Upper lobe of right lung (tissue), 1 donor: ENCODE data around the gene DUOX2. TPM values are rescaled to one million over a fixed set of nuclear protein-coding genes. Genes with fewer than 3 reads are reported as not detected.

Source experiments
- ATAC-seq: fragments of 200-7000 bp; cut with Tn5 transposase; one replicate; pipeline ENCODE4 v1.9.1; 2020; ENCODE audit warnings: mild to moderate bottlenecking, moderate library complexity
- DNase-seq: peaks from one replicate; pipeline ENCODE4 v3.0.0-alpha.2; 2020
- H3K27ac ChIP-seq: fragments of 200-600 bp; one replicate; pipeline ENCODE4 v1.8.0; 2022
- H3K27me3 ChIP-seq: fragments of 200-600 bp; one replicate; pipeline ENCODE4 v1.8.0; 2022; ENCODE audit warnings: mild to moderate bottlenecking
- H3K36me3 ChIP-seq: fragments of 200-600 bp; one replicate; pipeline ENCODE4 v1.8.0; 2022
- H3K4me1 ChIP-seq: fragments of 200-600 bp; one replicate; pipeline ENCODE4 v1.8.0; 2022
- H3K4me3 ChIP-seq: fragments of 200-600 bp; one replicate; pipeline ENCODE4 v1.8.0; 2022; ENCODE audit warnings: mild to moderate bottlenecking
- H3K9me3 ChIP-seq: fragments of 200-600 bp; one replicate; pipeline ENCODE4 v1.8.0; 2022
- intact Hi-C: fragments of 100-400 bp; cut with DNase I; formaldehyde crosslinking; loops from one replicate; pipeline ENCODE4 v1.11.0; 2022
- total RNA-seq: library from RNA; stranded (reverse); fragmentation: NEBNext Ultra II Directional; extraction: Animal tissue kit (Norgen Biotek cat#: 25700); gene quantifications from one replicate; pipeline ENCODE4 v1.2.1, GENCODE V29; 2021
- TF ChIP-seq, protein P1 (sequence below): fragments of 200-600 bp; IDR thresholded peaks from one replicate; pipeline ENCODE4 v1.8.0; 2022; ENCODE audit warnings: antibody characterized with exemption
- donor health status: DM: no; HTN: yes; CAD: no; lungs with severe emphysema.

DUOX2 gene
- total RNA-seq, 1 donor from 2014 or later, result 3.8 TPM

GRCh38 chr15:45121706-45122417 lies 7.9 kb upstream of the DUOX2 start:
- ATAC-seq (peak; percentile 5), DNase-seq (peak; percentile 58)
- H3K36me3 ChIP-seq, result no peaks in the 10 kb centered on the region
- no peak overlapping the region for H3K27ac ChIP-seq
- peaks cover 19% of the 10 kb centered on the region for H3K27me3 ChIP-seq
- H3K4me1 ChIP-seq, result peaks cover 14% of the 10 kb centered on the region
- intact Hi-C loops, result no loop called here
- H3K4me3 ChIP-seq, result no peak overlapping the region
- TF ChIP-seq, protein P1, sequence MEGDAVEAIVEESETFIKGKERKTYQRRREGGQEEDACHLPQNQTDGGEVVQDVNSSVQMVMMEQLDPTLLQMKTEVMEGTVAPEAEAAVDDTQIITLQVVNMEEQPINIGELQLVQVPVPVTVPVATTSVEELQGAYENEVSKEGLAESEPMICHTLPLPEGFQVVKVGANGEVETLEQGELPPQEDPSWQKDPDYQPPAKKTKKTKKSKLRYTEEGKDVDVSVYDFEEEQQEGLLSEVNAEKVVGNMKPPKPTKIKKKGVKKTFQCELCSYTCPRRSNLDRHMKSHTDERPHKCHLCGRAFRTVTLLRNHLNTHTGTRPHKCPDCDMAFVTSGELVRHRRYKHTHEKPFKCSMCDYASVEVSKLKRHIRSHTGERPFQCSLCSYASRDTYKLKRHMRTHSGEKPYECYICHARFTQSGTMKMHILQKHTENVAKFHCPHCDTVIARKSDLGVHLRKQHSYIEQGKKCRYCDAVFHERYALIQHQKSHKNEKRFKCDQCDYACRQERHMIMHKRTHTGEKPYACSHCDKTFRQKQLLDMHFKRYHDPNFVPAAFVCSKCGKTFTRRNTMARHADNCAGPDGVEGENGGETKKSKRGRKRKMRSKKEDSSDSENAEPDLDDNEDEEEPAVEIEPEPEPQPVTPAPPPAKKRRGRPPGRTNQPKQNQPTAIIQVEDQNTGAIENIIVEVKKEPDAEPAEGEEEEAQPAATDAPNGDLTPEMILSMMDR, result no peak
- no peaks in the 10 kb centered on the region for H3K9me3 ChIP-seq

DNA sequence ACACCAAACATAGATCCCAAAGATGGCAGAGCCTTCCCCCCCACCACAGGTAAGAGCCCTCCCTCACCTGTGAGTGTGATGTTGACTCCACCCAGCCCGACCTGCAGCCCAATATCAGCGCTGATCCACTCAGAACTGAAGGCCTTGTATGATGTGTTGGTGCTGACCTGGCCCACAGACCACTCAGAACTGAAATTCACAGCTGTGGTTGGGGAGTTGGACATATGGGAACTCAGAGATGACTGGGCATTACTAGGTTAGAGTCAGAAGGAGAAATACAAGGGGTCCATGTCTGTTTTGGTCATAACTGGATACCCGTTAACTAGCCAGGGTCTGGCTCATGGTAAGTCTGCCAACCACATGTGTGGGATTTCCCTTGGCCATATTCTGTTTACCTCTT lies 7.0 kb upstream of the DUOX2 start:
- H3K36me3 ChIP-seq, result no peaks in the 10 kb centered on the region
- intact Hi-C loops, result no loop called here
- peaks cover 21% of the 10 kb centered on the region for H3K4me1 ChIP-seq
- TF ChIP-seq, protein P1, result no peak
- DNase-seq, result no peak
- no peak overlapping the region for H3K27ac ChIP-seq
- no peaks in the 10 kb centered on the region for H3K9me3 ChIP-seq
- peaks cover 28% of the 10 kb centered on the region for H3K27me3 ChIP-seq
- ATAC-seq, result no peak
- H3K4me3 ChIP-seq, result no peak overlapping the region

DNA sequence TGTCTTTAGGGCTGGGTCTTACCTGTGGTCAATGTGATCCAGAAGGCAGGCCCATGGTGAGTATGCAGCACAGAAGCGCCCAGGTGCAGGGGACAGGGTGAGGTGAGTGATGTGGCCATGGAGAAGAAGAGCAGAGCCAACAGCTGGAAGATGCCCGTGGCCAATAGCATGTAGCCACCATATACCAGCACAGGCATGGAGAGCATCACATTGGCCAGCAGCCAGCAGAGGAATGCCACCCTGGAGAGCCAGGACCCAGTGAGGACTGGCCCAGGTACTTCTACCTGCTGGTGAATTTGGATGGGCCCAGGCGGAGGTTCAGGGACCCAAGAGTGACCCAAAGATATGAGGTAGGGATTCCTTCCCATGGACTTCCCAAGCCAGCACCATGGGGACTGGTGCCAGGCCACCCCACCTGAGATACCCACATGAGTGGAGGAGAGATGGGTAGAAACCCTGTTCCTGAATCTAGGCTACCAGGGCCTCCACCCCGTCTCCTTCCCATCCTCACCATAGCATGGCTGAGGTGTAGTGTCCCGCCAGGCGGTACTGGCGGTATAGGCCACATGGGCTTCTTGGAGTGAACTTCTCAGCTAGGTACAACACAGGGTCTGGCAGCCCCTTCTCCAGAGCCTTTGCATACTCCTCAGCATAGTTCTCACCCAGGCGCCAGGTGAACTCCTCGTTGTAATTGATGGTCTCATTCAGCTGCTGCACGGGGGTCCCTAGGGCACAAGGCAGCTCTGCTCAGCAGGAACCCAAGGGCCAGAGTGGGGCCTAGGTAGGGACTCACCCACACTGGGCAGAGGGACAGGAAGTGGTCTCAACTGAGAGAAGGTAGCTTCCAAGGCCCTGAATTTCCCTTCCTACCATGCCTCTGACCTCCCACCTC lies 6.4 kb upstream of the DUOX2 start:
- H3K27ac ChIP-seq, result no peak overlapping the region
- TF ChIP-seq, protein P1, result no peak
- H3K36me3 ChIP-seq, result no peaks in the 10 kb centered on the region
- H3K27me3 ChIP-seq, result peaks cover 34% of the 10 kb centered on the region
- ATAC-seq, result no peak
- no peak overlapping the region for H3K4me3 ChIP-seq
- intact Hi-C loops, result no loop called here
- no peaks in the 10 kb centered on the region for H3K9me3 ChIP-seq
- peak; percentile 52 for DNase-seq
- peaks cover 21% of the 10 kb centered on the region for H3K4me1 ChIP-seq

DNA sequence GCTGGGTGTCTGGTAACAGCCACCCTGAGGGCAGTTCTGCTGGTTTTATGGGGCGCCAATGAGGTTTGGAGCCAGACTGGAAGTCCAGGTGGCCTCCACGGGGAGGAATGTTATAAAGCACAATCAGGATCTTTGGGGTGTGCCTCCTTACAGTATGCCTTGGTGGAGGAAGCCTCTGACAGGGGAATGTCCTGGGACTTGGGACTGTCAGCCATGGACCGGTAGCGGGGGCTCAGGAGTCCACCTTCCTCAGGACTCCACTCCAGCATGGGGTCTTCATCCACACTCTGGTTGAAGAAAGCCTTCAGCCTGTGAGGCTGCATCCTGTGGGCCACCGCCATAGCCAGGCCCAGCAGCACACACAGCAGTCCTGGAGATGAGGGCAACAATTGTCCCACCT lies 5.0 kb upstream of the DUOX2 start:
- Histone ChIP-seq H3K27ac (no peak overlapping the region), H3K4me1 (peaks cover 21% of the 10 kb centered on the region), H3K27me3 (peaks cover 42% of the 10 kb centered on the region), H3K9me3 (no peaks in the 10 kb centered on the region), H3K36me3 (no peaks in the 10 kb centered on the region), H3K4me3 (no peak overlapping the region)
- intact Hi-C loops, result no loop called here
- ATAC-seq (no peak), DNase-seq (peak; percentile 38)
- TF ChIP-seq, protein P1, result no peak

GRCh38 chr15:45118131-45118588 lies 4.2 kb upstream of the DUOX2 start:
- H3K27me3 ChIP-seq, result peaks cover 47% of the 10 kb centered on the region
- H3K4me3 ChIP-seq, result peak overlapping the region; percentile 23

More at GRCh38 chr15:45118131-45118588, 4.2 kb upstream of the DUOX2 start:
- H3K27ac ChIP-seq, result no peak overlapping the region
- H3K9me3 ChIP-seq, result no peaks in the 10 kb centered on the region
- ATAC-seq, result peak; percentile 92
- DNase-seq, result peak; percentile 85
- H3K4me1 ChIP-seq, result peaks cover 17% of the 10 kb centered on the region
- intact Hi-C loops, result no loop called here
- H3K36me3 ChIP-seq, result no peaks in the 10 kb centered on the region
- TF ChIP-seq, protein P1, result peak; percentile 98
